ENCODE data around the gene BRSK1. TPM values are rescaled to one million over a fixed set of nuclear protein-coding genes. Genes with fewer than 3 reads are reported as not detected.

Gene BRSK1
- total RNA-seq, 1 donor from 2014 or later: 6.5 TPM

DNA sequence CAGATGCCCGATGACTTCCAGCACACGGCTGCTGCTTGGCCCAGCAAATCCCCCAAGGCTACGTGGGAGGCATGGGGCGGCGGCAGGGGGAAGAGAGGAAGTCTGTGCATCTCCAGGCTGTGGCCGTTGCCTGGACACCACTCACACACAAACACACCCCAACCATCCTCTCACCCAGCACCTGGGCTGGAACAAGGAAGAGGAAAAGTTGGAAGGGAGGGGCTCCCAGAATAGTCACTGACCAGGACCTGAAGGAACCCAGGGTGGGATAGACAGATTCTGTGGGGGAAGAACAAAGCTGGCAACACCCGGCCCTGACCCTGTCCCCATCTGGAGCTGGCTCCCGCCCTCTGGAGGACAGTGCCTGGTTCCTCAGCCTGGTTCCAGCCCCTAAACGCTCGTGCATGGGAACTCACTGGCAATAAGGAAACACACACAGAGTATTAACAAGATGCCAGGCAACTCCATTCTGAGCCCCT lies 36.1 kb upstream of the BRSK1 start:
- TF ChIP-seq, protein P1, sequence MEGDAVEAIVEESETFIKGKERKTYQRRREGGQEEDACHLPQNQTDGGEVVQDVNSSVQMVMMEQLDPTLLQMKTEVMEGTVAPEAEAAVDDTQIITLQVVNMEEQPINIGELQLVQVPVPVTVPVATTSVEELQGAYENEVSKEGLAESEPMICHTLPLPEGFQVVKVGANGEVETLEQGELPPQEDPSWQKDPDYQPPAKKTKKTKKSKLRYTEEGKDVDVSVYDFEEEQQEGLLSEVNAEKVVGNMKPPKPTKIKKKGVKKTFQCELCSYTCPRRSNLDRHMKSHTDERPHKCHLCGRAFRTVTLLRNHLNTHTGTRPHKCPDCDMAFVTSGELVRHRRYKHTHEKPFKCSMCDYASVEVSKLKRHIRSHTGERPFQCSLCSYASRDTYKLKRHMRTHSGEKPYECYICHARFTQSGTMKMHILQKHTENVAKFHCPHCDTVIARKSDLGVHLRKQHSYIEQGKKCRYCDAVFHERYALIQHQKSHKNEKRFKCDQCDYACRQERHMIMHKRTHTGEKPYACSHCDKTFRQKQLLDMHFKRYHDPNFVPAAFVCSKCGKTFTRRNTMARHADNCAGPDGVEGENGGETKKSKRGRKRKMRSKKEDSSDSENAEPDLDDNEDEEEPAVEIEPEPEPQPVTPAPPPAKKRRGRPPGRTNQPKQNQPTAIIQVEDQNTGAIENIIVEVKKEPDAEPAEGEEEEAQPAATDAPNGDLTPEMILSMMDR (IDR thresholded peaks at IDR 0.05): no peak
- H3K27ac ChIP-seq: no peak overlapping the region
- H3K27me3 ChIP-seq: no peaks in the 10 kb centered on the region
- H3K4me1 ChIP-seq: no peaks in the 10 kb centered on the region
- no peak overlapping the region for H3K4me3 ChIP-seq
- intact Hi-C loops (cut with DNase I): no loop called here
- no peak for DNase-seq (ENCODE audit: low spot score in 2 of 2)
- no peaks in the 10 kb centered on the region for H3K9me3 ChIP-seq
- peaks cover 35 to 47% of the 10 kb centered on the region in 2 donors for H3K36me3 ChIP-seq

DNA sequence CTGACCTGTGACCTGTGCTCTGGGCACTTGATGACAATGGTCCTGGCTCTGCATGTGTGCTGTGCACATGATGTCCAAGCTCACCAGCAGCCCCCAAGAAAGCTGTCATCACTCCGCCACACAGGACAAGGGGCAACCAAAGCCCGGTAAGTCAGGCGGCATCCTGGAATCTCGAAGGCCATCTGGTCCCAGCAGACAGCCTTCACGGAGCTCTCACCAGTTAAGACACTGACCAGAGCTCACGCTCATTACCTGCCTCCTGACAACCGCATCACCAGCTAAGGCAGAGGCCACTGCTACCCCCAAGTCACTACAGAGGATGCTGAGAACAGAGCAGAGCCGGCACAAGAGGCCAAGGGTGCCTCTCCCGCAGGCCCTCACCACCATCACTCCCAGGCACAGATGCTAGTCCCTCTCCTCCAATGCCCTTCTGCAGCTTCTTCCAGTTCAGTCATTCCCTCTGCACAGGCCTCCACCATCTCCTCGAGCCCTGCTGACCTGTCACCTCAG lies 35.6 kb upstream of the BRSK1 start:
- H3K4me1 ChIP-seq: no peaks in the 10 kb centered on the region
- no peak overlapping the region for H3K4me3 ChIP-seq
- H3K27ac ChIP-seq: no peak overlapping the region
- peaks cover 34 to 41% of the 10 kb centered on the region in 2 donors for H3K36me3 ChIP-seq
- H3K9me3 ChIP-seq: no peaks in the 10 kb centered on the region
- TF ChIP-seq, protein P1 (IDR thresholded peaks at IDR 0.05): no peak
- no peak for DNase-seq (ENCODE audit: low spot score in 2 of 2)
- H3K27me3 ChIP-seq: no peaks in the 10 kb centered on the region
- intact Hi-C loops (cut with DNase I): no loop called here

DNA sequence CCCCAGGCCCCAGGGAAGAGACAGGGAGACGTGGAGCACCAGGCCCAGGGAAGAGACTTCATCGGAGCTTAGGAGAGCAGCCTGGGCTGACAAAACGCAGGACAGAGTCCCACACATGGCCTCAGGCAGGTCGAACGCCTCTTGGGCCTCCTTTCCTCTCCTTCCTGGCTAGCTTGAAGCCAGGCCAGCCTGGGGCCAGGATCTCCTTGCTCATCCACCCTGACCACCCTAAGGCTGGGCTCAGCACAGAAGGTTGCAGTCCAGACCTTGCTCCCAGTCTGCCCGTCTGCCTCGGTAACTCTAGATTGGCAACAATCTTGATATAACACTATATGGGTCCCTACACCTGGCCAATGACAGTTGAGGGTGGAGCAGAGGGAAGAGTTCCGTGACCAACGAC lies 35.1 kb upstream of the BRSK1 start:
- Histone ChIP-seq H3K9me3 (no peaks in the 10 kb centered on the region), H3K36me3 (peaks cover 31 to 36% of the 10 kb centered on the region in 2 donors), H3K4me3 (no peak overlapping the region), H3K4me1 (no peaks in the 10 kb centered on the region), H3K27me3 (no peaks in the 10 kb centered on the region), H3K27ac (no peak overlapping the region)
- TF ChIP-seq, protein P1 (IDR thresholded peaks at IDR 0.05): no peak
- DNase-seq (ENCODE audit: low spot score in 2 of 2): no peak
- intact Hi-C loops (cut with DNase I): no loop called here

DNA sequence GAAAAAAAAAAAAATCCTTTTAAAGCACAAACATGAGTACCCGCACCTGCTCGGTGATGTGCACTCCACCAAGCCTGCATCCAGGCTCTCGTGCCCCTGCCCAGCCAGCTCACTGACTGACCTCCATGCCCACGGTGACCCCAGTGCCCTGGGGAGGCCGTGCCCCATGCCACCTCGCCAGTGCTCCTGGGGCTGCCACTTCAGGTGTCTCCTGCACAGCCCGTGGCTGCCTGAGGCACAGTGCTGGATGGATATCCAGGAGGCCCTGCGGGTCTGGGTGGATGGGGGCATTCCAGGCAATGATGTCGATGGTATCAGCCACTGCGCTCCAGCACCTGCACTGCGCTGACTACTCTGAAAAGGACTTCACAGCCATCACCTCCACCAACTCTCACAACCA lies 34.0 kb upstream of the BRSK1 start:
- Histone ChIP-seq H3K4me1 (no peaks in the 10 kb centered on the region), H3K27me3 (no peaks in the 10 kb centered on the region), H3K4me3 (no peak overlapping the region), H3K36me3 (peaks cover 19 to 25% of the 10 kb centered on the region in 2 donors), H3K27ac (no peak overlapping the region), H3K9me3 (no peaks in the 10 kb centered on the region)
- intact Hi-C loops (cut with DNase I): loop anchor here (10.0 kb wide), 1 partner anchor 785 kb away; the partner anchor contains the start of gene LENG9
- DNase-seq (ENCODE audit: low spot score in 2 of 2): no peak
- TF ChIP-seq, protein P1 (IDR thresholded peaks at IDR 0.05): no peak

DNA sequence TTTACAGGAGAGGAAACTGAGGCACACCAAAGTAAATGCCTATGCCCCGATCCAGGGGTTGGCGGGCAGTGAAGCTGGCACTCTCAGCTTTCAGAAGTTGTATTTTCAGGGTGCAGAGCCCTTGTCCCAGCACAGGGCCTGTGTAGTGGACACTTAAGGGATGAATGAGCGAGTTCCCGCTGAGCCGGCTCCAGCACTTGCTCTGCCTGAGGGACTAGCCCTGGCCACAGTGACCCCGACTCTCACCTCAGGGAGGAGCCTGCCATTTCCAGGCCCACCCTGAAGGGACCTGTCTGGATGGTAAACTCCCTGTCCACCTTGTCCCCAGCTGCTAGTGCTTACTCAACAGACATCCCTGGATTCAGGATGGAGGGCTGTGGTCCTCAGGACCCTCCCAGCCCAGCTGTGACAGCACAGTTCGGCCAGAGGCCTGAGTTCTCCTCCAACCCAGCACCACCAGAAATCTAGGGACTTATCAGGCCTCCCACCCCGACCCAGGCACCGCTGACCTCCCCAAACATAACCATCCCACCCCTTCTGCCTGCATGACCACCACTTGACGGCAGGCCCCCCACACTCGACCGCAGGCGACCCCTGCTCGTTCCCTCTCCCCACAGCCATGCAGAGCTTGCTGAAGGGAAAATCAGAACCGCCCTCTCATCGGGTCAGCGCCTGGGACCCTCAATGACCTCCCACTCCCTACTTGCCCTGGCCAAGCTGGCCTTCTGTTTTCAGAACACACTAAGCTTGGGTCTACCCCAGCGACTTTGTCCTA lies 33.3 kb upstream of the BRSK1 start:
- Histone ChIP-seq H3K27me3 (no peaks in the 10 kb centered on the region), H3K4me3 (no peak overlapping the region), H3K36me3 (peaks cover 13 to 19% of the 10 kb centered on the region in 2 donors), H3K27ac (no peak overlapping the region), H3K4me1 (peaks cover 0 to 2% of the 10 kb centered on the region in 2 donors), H3K9me3 (no peaks in the 10 kb centered on the region)
- TF ChIP-seq, protein P1 (IDR thresholded peaks at IDR 0.05): no peak
- DNase-seq (ENCODE audit: low spot score in 2 of 2): no peak
- intact Hi-C loops (cut with DNase I): loop anchor here (10.0 kb wide), 1 partner anchor 786 kb away; the partner anchor contains the start of gene LENG9

Data from ascending aorta (tissue), 2 donors.